HUDEP-2 (cell line): ENCODE results near the gene VWC2L.

Experiments
- DNase-seq, 76 experiments: peaks; one replicate each; lab custom pipeline; 2025; ENCODE audit not compliant: unreplicated experiment in 76 of 76; lab: John Stamatoyannopoulos, UW

Gene VWC2L

GRCh38 chr2:214579035-214579434 is 168.2 kb downstream of the VWC2L start:
- no peak for DNase-seq

GRCh38 chr2:214587442-214587841 is 176.6 kb downstream of the VWC2L start:
- peak in 3 of 76 experiments; percentile 0 to 1 (median 0) for DNase-seq

DNA sequence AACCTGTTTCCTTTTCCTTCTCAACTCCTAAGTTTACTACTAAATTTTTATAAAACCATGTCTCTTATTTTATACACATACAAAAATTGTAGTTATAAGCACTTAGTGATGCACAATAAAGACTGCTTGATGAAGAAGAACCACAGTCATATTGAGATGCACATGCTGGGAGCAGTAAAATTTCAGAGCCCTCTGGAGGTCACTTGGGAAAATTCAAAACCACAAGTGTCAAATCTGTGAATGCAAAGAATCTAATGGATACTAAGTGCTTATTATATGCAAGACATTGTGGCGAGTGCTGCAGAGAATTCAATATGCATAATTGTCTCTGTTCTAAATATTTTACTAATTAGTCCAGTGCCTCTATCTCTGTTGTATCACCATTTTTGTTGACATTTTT is 180.5 kb downstream of the VWC2L start:
- DNase-seq: no peak

DNA sequence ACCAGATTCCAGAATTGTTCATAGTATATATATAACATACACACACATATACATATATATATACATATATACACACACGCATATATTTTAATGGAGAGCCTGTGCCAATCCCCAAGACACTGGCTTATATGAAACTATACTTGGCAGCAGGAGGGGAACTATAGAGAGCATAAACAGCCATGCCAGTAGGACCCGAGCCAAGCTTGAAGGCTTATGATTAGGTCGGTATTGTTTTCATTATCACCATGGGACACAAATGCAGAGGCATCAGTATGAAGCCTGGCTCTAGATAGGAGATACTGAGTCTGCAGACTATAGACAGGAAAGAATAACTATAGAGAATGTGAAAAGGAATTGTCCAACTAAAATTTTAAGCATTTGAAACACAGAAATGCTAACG is 181.2 kb downstream of the VWC2L start:
- no peak for DNase-seq

- no peak for DNase-seq
These were observed 182.9 kb downstream of the VWC2L start for GRCh38 chr2:214593727-214594126.

- no peak for DNase-seq
These were observed 191.2 kb downstream of the VWC2L start for GRCh38 chr2:214601852-214602633.

- no peak for DNase-seq
These were observed 194.0 kb downstream of the VWC2L start for GRCh38 chr2:214604861-214605260.

- no peak for DNase-seq
These were observed 196.2 kb downstream of the VWC2L start for GRCh38 chr2:214607051-214607450.

DNA sequence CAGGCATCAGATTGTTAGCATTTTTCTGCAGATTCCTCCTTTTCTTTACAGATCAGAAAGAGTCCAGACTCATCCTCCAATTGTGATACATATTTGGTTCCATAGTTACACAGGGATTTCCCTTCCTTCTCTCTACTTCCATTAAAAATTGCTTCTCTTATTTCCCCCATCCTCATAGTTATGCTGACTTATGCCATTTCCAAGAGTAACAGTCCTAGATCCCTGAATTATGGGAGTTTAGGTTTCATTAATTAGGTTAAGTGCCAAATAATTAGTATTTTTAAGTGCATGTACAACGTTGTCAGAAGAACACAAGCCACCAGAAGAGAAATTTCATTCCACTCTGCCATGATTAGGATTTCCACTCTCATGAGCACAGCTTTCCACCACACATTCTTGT is 200.2 kb downstream of the VWC2L start:
- no peak for DNase-seq

DNA sequence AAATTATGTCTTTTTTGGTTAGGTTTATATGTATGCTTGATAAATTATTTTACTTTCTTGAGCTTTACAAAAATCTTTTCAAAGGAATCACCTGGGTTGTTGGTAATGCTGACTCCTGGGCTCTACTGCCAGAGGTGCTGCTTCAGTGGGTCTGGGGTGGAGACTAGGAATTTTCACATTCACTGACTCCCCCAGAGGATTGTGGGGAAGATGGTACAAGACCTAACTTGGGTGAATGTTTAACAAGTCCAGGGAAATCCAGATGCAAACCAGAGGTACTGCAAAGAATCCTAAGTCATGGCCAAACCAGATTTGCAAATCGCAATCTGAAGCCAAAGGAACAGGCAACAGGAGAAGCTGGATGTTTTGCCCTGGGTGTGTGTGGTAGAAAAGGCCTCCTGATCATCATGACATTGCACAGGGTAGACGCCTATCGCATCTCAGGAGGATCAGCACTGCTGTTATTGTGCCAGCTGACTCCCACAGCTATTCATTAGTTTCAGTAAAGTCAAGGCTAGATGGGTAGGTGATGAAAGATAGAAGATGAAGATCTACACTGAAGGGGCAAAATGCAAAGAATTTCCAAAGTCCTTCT is 213.4 kb downstream of the VWC2L start:
- no peak for DNase-seq

- DNase-seq: no peak
These were observed 217.2 kb downstream of the VWC2L start for GRCh38 chr2:214628091-214628490.
